HG02870 (cell line): ENCODE measurements around the gene POLR3K.

Experiments used
- ATAC-seq: cut with Tn5 transposase; IDR thresholded peaks from one replicate; pipeline ENCODE4 v1.9.1; 2021; ENCODE audit warnings: mild to moderate bottlenecking, moderate library complexity; ENCODE audit not compliant: unreplicated experiment

Gene POLR3K

GRCh38 chr16:79151-80054 is 26.0 kb upstream of the POLR3K start:
- no peak for ATAC-seq

- ATAC-seq = no peak
Observed at GRCh38 chr16:78444-79150, 25.2 kb upstream of the POLR3K start.

- ATAC-seq = no peak
Observed at GRCh38 chr16:77807-78443, 24.5 kb upstream of the POLR3K start, which contains the start of gene MPG. TSS of gene MPG (plus strand) at chr16:78225. CDS start at chr16:78310, 85 bp downstream.

- no peak for ATAC-seq
Observed at GRCh38 chr16:77273-77806, 23.9 kb upstream of the POLR3K start.

GRCh38 chr16:76535-77272 is 23.3 kb upstream of the POLR3K start:
- no peak for ATAC-seq

- ATAC-seq = no peak
Observed at GRCh38 chr16:75580-76501, 22.4 kb upstream of the POLR3K start.

- ATAC-seq = no peak
Observed at GRCh38 chr16:74747-75334, 21.4 kb upstream of the POLR3K start.

- ATAC-seq = no peak
Observed at GRCh38 chr16:74051-74746, 20.8 kb upstream of the POLR3K start.

GRCh38 chr16:72561-73548 is 19.4 kb upstream of the POLR3K start, which contains the start of gene RHBDF1:
TSS of gene RHBDF1 (minus strand) at chr16:72631. CDS start at chr16:65015, 7,616 bp downstream.
- ATAC-seq = no peak

- ATAC-seq = no peak
Observed at GRCh38 chr16:71540-72401, 18.4 kb upstream of the POLR3K start.

- no peak for ATAC-seq
Observed at GRCh38 chr16:71210-71539, 17.8 kb upstream of the POLR3K start.

GRCh38 chr16:69181-69580 is 15.8 kb upstream of the POLR3K start:
- no peak for ATAC-seq

- no peak for ATAC-seq
Observed at GRCh38 chr16:67884-68789, 14.7 kb upstream of the POLR3K start.

GRCh38 chr16:67183-67791 is 13.9 kb upstream of the POLR3K start:
- no peak for ATAC-seq
